IMR-90 (cell line): ENCODE results near the gene PPP3R2. TPM values are rescaled to one million over a fixed set of nuclear protein-coding genes. Genes with fewer than 3 reads are reported as not detected.

ENCODE experiments used
- ATAC-seq: fragments of 200-7000 bp; cut with Tn5 transposase; 2 replicates; pipeline ENCODE4 v1.9.1; 2020; ENCODE audit warnings: low read depth, mild to moderate bottlenecking, moderate library complexity
- BruUV-seq: library from RNA; stranded (reverse); fragments of 400-500 nt; replicated peaks from 2 replicates; lab custom pipeline; 2021; lab: Mats Ljungman, UMichigan
- CTCF ChIA-PET: fragments of 300-600 bp; formaldehyde crosslinking; extraction: SDS; loops from one replicate; lab custom pipeline; 2021; ENCODE audit warnings: antibody characterized with exemption; lab: Yijun Ruan, JAX
- POLR2A ChIA-PET: fragments of 300-600 bp; sonication (Branson Sonifier 250); formaldehyde crosslinking; loops from one replicate; lab custom pipeline; 2022; ENCODE audit warnings: antibody characterized with exemption; ENCODE audit not compliant: unreplicated experiment; lab: Charles Lee
- DNase-seq: peaks from one replicate; pipeline ENCODE4 v3.0.0; 2013
- H2AFZ ChIP-seq: replicated peaks from 2 replicates; pipeline ENCODE3; 2013; ENCODE audit warnings: low read length, mild to moderate bottlenecking; ENCODE audit not compliant: poor library complexity
- H2AK5ac ChIP-seq: 2 replicates; pipeline ENCODE4 v1.6.1; 2013; ENCODE audit warnings: low read depth, low read length, inconsistent platforms
- H2AK9ac ChIP-seq: replicated peaks from 2 replicates; pipeline ENCODE3; 2013; ENCODE audit warnings: mild to moderate bottlenecking, low read depth, low read length, moderate library complexity; ENCODE audit not compliant: poor library complexity
- H2BK120ac ChIP-seq: 2 replicates; pipeline ENCODE4 v1.6.1; 2013; ENCODE audit warnings: low read depth, low read length, inconsistent platforms
- H2BK15ac ChIP-seq: 3 replicates; pipeline ENCODE4 v1.6.1; 2013; ENCODE audit warnings: low read depth, low read length, inconsistent platforms
- H2BK20ac ChIP-seq: 2 replicates; pipeline ENCODE4 v1.6.1; 2013; ENCODE audit warnings: low read depth, mild to moderate bottlenecking, inconsistent platforms, low read length, moderate library complexity
- H2BK5ac ChIP-seq: 2 replicates; pipeline ENCODE4 v1.6.1; 2013; ENCODE audit warnings: mild to moderate bottlenecking, low read depth, low read length, inconsistent platforms; ENCODE audit not compliant: poor library complexity, severe bottlenecking
- H3K14ac ChIP-seq: replicated peaks from 2 replicates; pipeline ENCODE4 v1.6.1; 2013; ENCODE audit warnings: low read depth, low read length, inconsistent platforms
- H3K18ac ChIP-seq: 2 replicates; pipeline ENCODE4 v1.6.1; 2013; ENCODE audit warnings: low read depth, low read length, control low read depth
- H3K23ac ChIP-seq: 2 replicates; pipeline ENCODE4 v1.6.1; 2013; ENCODE audit warnings: low read depth, low read length, inconsistent platforms
- H3K27ac ChIP-seq: 2 replicates; pipeline ENCODE4 v1.5.1; 2013; ENCODE audit warnings: mild to moderate bottlenecking, control low read depth, low read length; ENCODE audit not compliant: insufficient read depth
- H3K27me3 ChIP-seq: 2 replicates; pipeline ENCODE4 v1.6.1; 2013; ENCODE audit warnings: low read length; ENCODE audit not compliant: control insufficient read depth, insufficient read depth
- H3K36me3 ChIP-seq: 2 replicates; pipeline ENCODE4 v1.6.1; 2013; ENCODE audit warnings: low read length, mixed read lengths; ENCODE audit not compliant: control insufficient read depth, insufficient read depth
- H3K4ac ChIP-seq: 2 replicates; pipeline ENCODE4 v1.6.1; 2013; ENCODE audit warnings: low read depth, low read length, inconsistent platforms
- H3K4me1 ChIP-seq: 2 replicates; pipeline ENCODE4 v1.6.1; 2013; ENCODE audit warnings: low read length, mixed read lengths; ENCODE audit not compliant: control insufficient read depth, insufficient read depth
- H3K4me2 ChIP-seq: 2 replicates; pipeline ENCODE4 v1.6.1; 2013; ENCODE audit warnings: low read depth, mild to moderate bottlenecking, control low read depth, low read length, moderate library complexity
- H3K4me3 ChIP-seq: 2 replicates; pipeline ENCODE4 v1.5.1; 2013; ENCODE audit warnings: low read depth, mild to moderate bottlenecking, control low read depth, low read length, moderate library complexity; ENCODE audit not compliant: insufficient read depth
- H3K56ac ChIP-seq: 2 replicates; pipeline ENCODE4 v1.6.1; 2013; ENCODE audit warnings: low read length, inconsistent platforms; ENCODE audit not compliant: insufficient read depth; ENCODE audit errors: extremely low read depth
- H3K79me1 ChIP-seq, 2 experiments: 2 replicates each; pipeline ENCODE4 v1.6.1; 2013; ENCODE audit warnings: low read length in 2 of 2, inconsistent platforms in 1 of 2, low read depth in 1 of 2
- H3K9ac ChIP-seq: 2 replicates; pipeline ENCODE4 v1.6.1; 2013; ENCODE audit warnings: low read depth, low read length, control low read depth
- H3K9me1 ChIP-seq: 2 replicates; pipeline ENCODE4 v1.6.1; 2013; ENCODE audit warnings: low read length, inconsistent platforms; ENCODE audit not compliant: insufficient read depth
- H3K9me3 ChIP-seq: 2 replicates; pipeline ENCODE4 v1.6.1; 2013; ENCODE audit warnings: low read length; ENCODE audit not compliant: control insufficient read depth, insufficient read depth
- H4K20me1 ChIP-seq: 2 replicates; pipeline ENCODE4 v1.6.1; 2013; ENCODE audit warnings: low read length, inconsistent platforms; ENCODE audit not compliant: insufficient read depth
- H4K5ac ChIP-seq: 2 replicates; pipeline ENCODE4 v1.6.1; 2013; ENCODE audit warnings: mild to moderate bottlenecking, low read depth, low read length, control low read depth
- H4K8ac ChIP-seq, 2 experiments: 2 replicates each; pipeline ENCODE4 v1.6.1; 2013; ENCODE audit warnings: low read depth in 2 of 2, low read length in 2 of 2, control low read depth in 1 of 2, inconsistent platforms in 1 of 2
- H4K91ac ChIP-seq: 2 replicates; pipeline ENCODE4 v1.6.1; 2013; ENCODE audit warnings: low read depth, low read length, inconsistent platforms; ENCODE audit not compliant: insufficient read depth
- BHLHE40 ChIP-seq: fragments of 150-350 bp; IDR thresholded peaks from 2 replicates; pipeline ENCODE4 v1.6.1; 2016; ENCODE audit warnings: mild to moderate bottlenecking, low read depth, low read length
- CEBPB ChIP-seq: IDR thresholded peaks from 2 replicates; pipeline ENCODE4 v1.6.1; 2012; ENCODE audit warnings: low read depth, low read length, improper control_type of control experiment
- CHD1 ChIP-seq: IDR thresholded peaks from 2 replicates; pipeline ENCODE4 v1.6.1; 2012; ENCODE audit warnings: low read depth, low read length, improper control_type of control experiment
- FOS ChIP-seq: fragments of 150-350 bp; IDR thresholded peaks from 2 replicates; pipeline ENCODE4 v1.6.1; 2016; ENCODE audit warnings: low read depth, low read length
- MAFK ChIP-seq: IDR thresholded peaks from 2 replicates; pipeline ENCODE4 v1.6.1; 2012; ENCODE audit warnings: low read depth, low read length, improper control_type of control experiment
- MAZ ChIP-seq: IDR thresholded peaks from 2 replicates; pipeline ENCODE4 v1.6.1; 2012; ENCODE audit warnings: low read depth, mild to moderate bottlenecking, low read length, improper control_type of control experiment, moderate library complexity, borderline replicate concordance
- MXI1 ChIP-seq: IDR thresholded peaks from 2 replicates; pipeline ENCODE4 v1.6.1; 2012; ENCODE audit warnings: low read depth, mild to moderate bottlenecking, low read length, moderate library complexity, borderline replicate concordance
- NFE2L2 ChIP-seq: fragments of 150-350 bp; IDR thresholded peaks from 2 replicates; pipeline ENCODE4 v1.6.1; 2016; ENCODE audit warnings: low read depth, mild to moderate bottlenecking, low read length
- RAD21 ChIP-seq: IDR thresholded peaks from 2 replicates; pipeline ENCODE4 v1.6.1; 2012; ENCODE audit warnings: low read length, improper control_type of control experiment
- RCOR1 ChIP-seq: IDR thresholded peaks from 2 replicates; pipeline ENCODE4 v1.6.1; 2012; ENCODE audit warnings: mild to moderate bottlenecking, low read length, improper control_type of control experiment; ENCODE audit not compliant: insufficient replicate concordance
- RFX5 ChIP-seq: IDR thresholded peaks from 2 replicates; pipeline ENCODE4 v1.8.0; 2012; ENCODE audit warnings: low read depth, mild to moderate bottlenecking, low read length, moderate library complexity
- SMC3 ChIP-seq: fragments of 150-350 bp; IDR thresholded peaks from 2 replicates; pipeline ENCODE4 v1.6.1; 2016; ENCODE audit warnings: low read depth, mild to moderate bottlenecking, antibody characterized with exemption, low read length, moderate library complexity
- USF2 ChIP-seq: fragments of 150-350 bp; IDR thresholded peaks from 2 replicates; pipeline ENCODE4 v1.6.1; 2017; ENCODE audit warnings: mild to moderate bottlenecking, antibody characterized with exemption, low read length, low read depth
- WGBS, 2 experiments: methylation state at CpG; one replicate each; pipeline versions ENCODE4 v1.1.5 to v1.1.7; 2013; ENCODE audit warnings: missing lambda C conversion rate in 2 of 2; ENCODE audit not compliant: insufficient read length in 1 of 2; ENCODE audit errors: extremely low coverage in 2 of 2; 5-methylcytosine and 5-hydroxymethylcytosine counted together
- dilution Hi-C: fragments of 300-500 bp; cut with HindIII; formaldehyde crosslinking; loops from one replicate; pipeline ENCODE4 v1.14.3; 2018; ENCODE audit warnings: low sequenced_read_pairs; ENCODE audit not compliant: unreplicated experiment
- in situ Hi-C: fragments of 300-500 bp; cut with MboI; formaldehyde crosslinking; loops from 3 replicates; pipeline ENCODE4 v1.14.3; 2019; ENCODE audit warnings: low sequenced_read_pairs, inconsistent platforms, mixed read lengths
- intact Hi-C: fragments of 100-400 bp; cut with micrococcal nuclease; formaldehyde crosslinking; loops from 2 replicates; pipeline ENCODE4 v1.10.0; 2022
- polyA plus RNA-seq, 3 experiments: library from polyadenylated mRNA; depleted of rRNA; stranded (reverse); fragments of >200 nt; gene quantifications; 2 replicates each; pipeline ENCODE4 v1.2.3, GENCODE V29; 2012; ENCODE audit warnings: low replicate concordance in 1 of 3
- total RNA-seq: library from RNA; depleted of rRNA; stranded (reverse); fragments of >200 nt; gene quantifications from 2 replicates; pipeline ENCODE4 v1.2.3, GENCODE V29; 2012
- TF ChIP-seq, protein P1 (sequence below): conservative IDR thresholded peaks from 2 replicates; pipeline ENCODE4 v1.5.1; 2012; ENCODE audit warnings: mild to moderate bottlenecking, low read depth, low read length, improper control_type of control experiment

Gene PPP3R2
- total and polyA plus RNA-seq, 2 of the 4 experiments (the other 2 are of a cell fraction), result not detected

DNA sequence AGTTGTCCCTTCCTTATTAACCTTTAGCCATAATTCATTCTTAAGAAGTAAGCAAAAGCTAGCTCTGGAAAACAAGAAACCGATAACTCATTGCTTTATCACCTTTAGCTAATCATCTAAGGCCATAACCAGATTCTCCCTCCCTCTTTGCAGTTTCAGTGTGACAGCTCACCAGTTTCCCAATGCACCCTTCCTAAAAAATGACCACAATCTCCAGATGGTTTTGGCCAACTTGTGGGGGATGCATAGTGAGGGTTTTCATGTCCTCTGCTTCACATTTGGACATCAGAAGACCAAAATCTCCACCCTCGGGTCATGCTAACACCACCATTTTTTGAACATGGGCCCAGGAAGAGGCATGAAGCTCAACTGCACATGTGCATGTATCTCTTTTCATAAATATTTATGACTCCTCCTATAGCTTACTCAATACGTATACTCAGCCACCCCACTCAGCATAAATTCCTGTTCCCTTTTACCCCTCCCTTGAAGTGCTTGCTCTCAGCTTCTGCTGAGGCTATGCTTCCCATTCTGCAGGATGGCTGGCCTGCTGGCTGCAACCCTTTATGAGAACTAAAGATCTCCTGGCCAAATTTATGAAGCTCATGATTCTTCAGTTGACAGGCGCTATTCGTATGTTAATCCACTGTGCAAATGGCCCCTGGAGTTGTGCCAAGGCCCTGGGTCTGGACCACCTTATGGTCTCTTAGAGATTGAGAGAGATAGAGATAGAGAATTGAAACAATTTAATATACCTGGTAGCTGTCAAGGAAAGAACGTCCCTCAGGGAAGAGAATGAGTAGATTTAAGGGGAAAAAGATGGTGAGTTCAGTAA is 14.8 kb downstream of the PPP3R2 start:
- ATAC-seq (no peak), DNase-seq (no peak)
- Histone ChIP-seq H3K9ac (no peak overlapping the region), H2BK15ac (no peak overlapping the region), H3K27me3 (no peaks in the 10 kb centered on the region), H3K36me3 (no peaks in the 10 kb centered on the region), H2BK5ac (no peak overlapping the region), H4K20me1 (no peaks in the 10 kb centered on the region), H3K14ac (no peak overlapping the region), H3K4me3 (no peak overlapping the region), H3K18ac (no peak overlapping the region), H2AK9ac (no peak overlapping the region), H3K56ac (no peak overlapping the region), H3K9me3 (no peaks in the 10 kb centered on the region), H2AK5ac (no peak overlapping the region), H3K27ac (no peak overlapping the region), H3K4ac (no peak overlapping the region), H4K5ac (no peak overlapping the region), H3K23ac (no peak overlapping the region), H3K79me1 (no peaks in the 10 kb centered on the region), H2AFZ (no peak overlapping the region), H2BK20ac (no peak overlapping the region), H4K8ac (no peak overlapping the region), H3K4me2 (no peak overlapping the region), H2BK120ac (no peak overlapping the region), H3K9me1 (no peaks in the 10 kb centered on the region; the same call in 1 of the 2 replicates), H4K91ac (no peak overlapping the region), H3K4me1 (peaks cover 6% of the 10 kb centered on the region; the same call in 1 of the 2 replicates)
- POLR2A ChIA-PET, result no interaction called here
- dilution Hi-C loops (no loop called here), intact Hi-C loops (no loop called here), in situ Hi-C loops (no loop called here)
- CTCF ChIA-PET, result interaction anchor here (0.5 kb wide), 1 partner anchor 539 kb away, joined by 3 read pairs; no protein-coding TSS in a partner anchor
- 77% methylated on average over 3 of the region's 6 CpGs; no CpG with 5 or more reads in 1 of the 2 experiments for WGBS, 2 experiments
- BruUV-seq, result no TSS peak
- no peak for TF ChIP-seq MXI1
- TF ChIP-seq, protein P1, sequence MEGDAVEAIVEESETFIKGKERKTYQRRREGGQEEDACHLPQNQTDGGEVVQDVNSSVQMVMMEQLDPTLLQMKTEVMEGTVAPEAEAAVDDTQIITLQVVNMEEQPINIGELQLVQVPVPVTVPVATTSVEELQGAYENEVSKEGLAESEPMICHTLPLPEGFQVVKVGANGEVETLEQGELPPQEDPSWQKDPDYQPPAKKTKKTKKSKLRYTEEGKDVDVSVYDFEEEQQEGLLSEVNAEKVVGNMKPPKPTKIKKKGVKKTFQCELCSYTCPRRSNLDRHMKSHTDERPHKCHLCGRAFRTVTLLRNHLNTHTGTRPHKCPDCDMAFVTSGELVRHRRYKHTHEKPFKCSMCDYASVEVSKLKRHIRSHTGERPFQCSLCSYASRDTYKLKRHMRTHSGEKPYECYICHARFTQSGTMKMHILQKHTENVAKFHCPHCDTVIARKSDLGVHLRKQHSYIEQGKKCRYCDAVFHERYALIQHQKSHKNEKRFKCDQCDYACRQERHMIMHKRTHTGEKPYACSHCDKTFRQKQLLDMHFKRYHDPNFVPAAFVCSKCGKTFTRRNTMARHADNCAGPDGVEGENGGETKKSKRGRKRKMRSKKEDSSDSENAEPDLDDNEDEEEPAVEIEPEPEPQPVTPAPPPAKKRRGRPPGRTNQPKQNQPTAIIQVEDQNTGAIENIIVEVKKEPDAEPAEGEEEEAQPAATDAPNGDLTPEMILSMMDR, result no peak
- TF ChIP-seq CEBPB, result no peak
- no peak for TF ChIP-seq RCOR1
- no peak for TF ChIP-seq USF2
- no peak for TF ChIP-seq FOS
- TF ChIP-seq RAD21, result no peak
- no peak for TF ChIP-seq MAFK
- no peak for TF ChIP-seq MAZ
- TF ChIP-seq BHLHE40, result no peak
- TF ChIP-seq RFX5, result no peak
- no peak for TF ChIP-seq CHD1
- TF ChIP-seq NFE2L2, result no peak
- no peak for TF ChIP-seq SMC3
